ENCODE measurements around the gene CHN1. TPM values are rescaled to one million over a fixed set of nuclear protein-coding genes. Genes with fewer than 3 reads are reported as not detected.

CHN1 gene
- total and polyA plus RNA-seq, 2 of the 8 experiments (the other 6 are each of a cell fraction or from before 2014, with no cell fraction given): 54.0 to 65.7 TPM

GRCh38 chr2:174903264-174903556 is 102.0 kb downstream of the CHN1 start:
- peaks cover 0 to 3% (median 0%) of the 10 kb centered on the region in 4 experiments; a peak in 2 of 7 replicates for H3K4me1 ChIP-seq (replicated peaks in 1 of 4; ENCODE audit: control insufficient read depth in 3 of 4, insufficient read depth in 4 of 4, low read length in 3 of 4)
- peaks cover 0 to 3% (median 0%) of the 10 kb centered on the region in 4 experiments; a peak in 1 of 8 replicates for H3K36me3 ChIP-seq (ENCODE audit: control insufficient read depth in 2 of 4, insufficient read depth in 4 of 4, low read length in 3 of 4)
- no peak overlapping the region for H2BK20ac ChIP-seq (ENCODE audit: low read length)
- H2AFZ ChIP-seq (ENCODE audit: low read length): no peak overlapping the region
- H3K23me2 ChIP-seq (ENCODE audit: low read depth, low read length): no peaks in the 10 kb centered on the region
- H3K18ac ChIP-seq (ENCODE audit: extremely low read depth, low read length): no peak overlapping the region
- FAIRE-seq (no peak), DNase-seq (ENCODE audit: low read depth in 1 of 2, low spot score in 2 of 2) (no peak)
- no peaks in the 10 kb centered on the region for H3K9me3 ChIP-seq (ENCODE audit: insufficient read depth in 2 of 2, low read depth in 1 of 2, low read length in 1 of 2)
- no peaks in the 10 kb centered on the region for H4K20me1 ChIP-seq (replicated peaks in 1 of 2; ENCODE audit: control insufficient read depth in 1 of 2, insufficient read depth in 2 of 2, low read length in 2 of 2)
- 86% methylated on average over 1 of the region's 1 CpG; no CpG with 5 or more reads in 1 of the 2 experiments for WGBS, 2 experiments (ENCODE audit: extremely low coverage in 1 of 2, insufficient coverage in 1 of 2, insufficient read length in 1 of 2, insufficient replicate concordance in 2 of 2, low coverage in 1 of 2, low lambda C conversion rate in 2 of 2, missing lambda C conversion rate in 1 of 2)
- H4K91ac ChIP-seq (replicated peaks; ENCODE audit: insufficient read length, low read length): no peak overlapping the region
- no peak overlapping the region for H2BK15ac ChIP-seq (ENCODE audit: low read length)
- no peak overlapping the region for H2AK5ac ChIP-seq (ENCODE audit: low read depth, low read length)
- H3K9ac ChIP-seq (replicated peaks in 1 of 4; ENCODE audit: extremely low read depth in 1 of 4, low read depth in 3 of 4, low read length in 3 of 4): no peak overlapping the region
- H2BK5ac ChIP-seq (ENCODE audit: low read depth, low read length): no peak overlapping the region
- H3K23ac ChIP-seq (ENCODE audit: insufficient read length): no peak overlapping the region
- no peak overlapping the region for H2BK12ac ChIP-seq (ENCODE audit: low read depth, low read length)
- ChIA-PET CTCF (ENCODE audit: partially characterized antibody) (interaction anchor here (1.0 to 1.2 kb wide), 2 partner anchors 132 to 206 kb away, joined by 3 to 4 read pairs; no protein-coding TSS in a partner anchor), POLR2A (ENCODE audit: partially characterized antibody) (interaction anchor here (0.8 kb wide), 1 partner anchor 15 kb away, joined by 3 read pairs; no protein-coding TSS in a partner anchor)
- H3K14ac ChIP-seq (ENCODE audit: insufficient read length): no peak overlapping the region
- no peak overlapping the region for H3K4ac ChIP-seq (replicated peaks; ENCODE audit: insufficient read length, low read depth, low read length)
- no peak overlapping the region for H3K27ac ChIP-seq (ENCODE audit: low read depth, low read length)
- no peak overlapping the region for H4K8ac ChIP-seq (ENCODE audit: extremely low read depth, insufficient read depth, low read length)
- H3K4me2 ChIP-seq (ENCODE audit: insufficient read depth in 1 of 2, low read depth in 2 of 2, low read length in 2 of 2): no peak overlapping the region
- H2BK120ac ChIP-seq (replicated peaks; ENCODE audit: low read depth, low read length): no peak overlapping the region
- TF ChIP-seq CBX8 (IDR thresholded peaks at IDR 0.05; ENCODE audit: borderline replicate concordance, low read depth, low read length) (no peak), CEBPB (IDR thresholded peaks at IDR 0.05; ENCODE audit: low read depth, low read length) (0 out of 2 replicates have a peak, but pooled peaks have one; percentile 25)
- no peaks in the 10 kb centered on the region for H3K79me2 ChIP-seq (ENCODE audit: control insufficient read depth in 1 of 2, insufficient read depth in 2 of 2, low read length in 2 of 2)
- no peak overlapping the region for H4K5ac ChIP-seq (ENCODE audit: insufficient read length, low read depth, low read length)
- no peak overlapping the region for H3K56ac ChIP-seq (replicated peaks; ENCODE audit: insufficient read length, low read depth, low read length)
- H3K79me1 ChIP-seq (ENCODE audit: low read depth, low read length): no peaks in the 10 kb centered on the region
- H3K4me3 ChIP-seq (ENCODE audit: extremely low read depth in 1 of 4, insufficient read depth in 2 of 4, low read depth in 3 of 4, low read length in 4 of 4): no peak overlapping the region
- H3K27me3 ChIP-seq (replicated peaks in 1 of 4; ENCODE audit: control insufficient read depth in 3 of 4, extremely low read depth in 1 of 4, insufficient read depth in 3 of 4, low read length in 3 of 4): no peaks in the 10 kb centered on the region

All from H1 (cell line).